Measurements from ENCODE around the gene NLRP7. TPM values are rescaled to one million over a fixed set of nuclear protein-coding genes. Genes with fewer than 3 reads are reported as not detected.

The NLRP7 gene
- total RNA-seq, 2 experiments from 2014 or later = 0.69 to 8.8 TPM

DNA sequence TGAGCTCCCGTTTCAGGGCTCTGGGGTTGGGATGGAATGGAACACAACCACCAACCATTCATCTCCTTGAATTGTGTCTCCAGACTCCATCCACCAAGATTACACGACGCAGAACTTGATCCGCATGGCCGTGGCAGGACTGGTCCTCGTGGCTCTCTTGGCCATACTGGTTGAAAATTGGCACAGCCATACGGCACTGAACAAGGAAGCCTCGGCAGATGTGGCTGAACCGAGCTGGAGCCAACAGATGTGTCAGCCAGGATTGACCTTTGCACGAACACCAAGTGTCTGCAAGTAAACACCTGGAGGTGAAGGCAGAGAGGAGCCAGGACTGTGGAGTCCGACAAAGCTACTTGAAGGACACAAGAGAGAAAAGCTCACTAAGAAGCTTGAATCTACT, 57.8 kb downstream of the NLRP7 start:
- Histone ChIP-seq H3K4me2 (ENCODE audit: low read length) (no peak overlapping the region), H4K20me1 (ENCODE audit: insufficient read depth, low read length) (no peaks in the 10 kb centered on the region), H3K9me2 (ENCODE audit: insufficient read depth, low read length) (no peaks in the 10 kb centered on the region), H3K9me3 (ENCODE audit: low read length) (no peaks in the 10 kb centered on the region), H2AFZ (ENCODE audit: low read length) (no peak overlapping the region), H3K4me3 (ENCODE audit: low read depth, low read length, poor library complexity, severe bottlenecking) (no peak overlapping the region), H3K4me1 (ENCODE audit: insufficient read depth, low read length, poor library complexity, severe bottlenecking) (no peaks in the 10 kb centered on the region), H3K79me2 (ENCODE audit: insufficient read depth, low read depth, low read length) (no peaks in the 10 kb centered on the region), H3K36me3 (ENCODE audit: insufficient read depth, low read length) (no peaks in the 10 kb centered on the region), H3K27ac (ENCODE audit: low read depth, low read length, poor library complexity, severe bottlenecking) (no peak overlapping the region)
- intact Hi-C loops (cut with micrococcal nuclease; ENCODE audit: unreplicated experiment) = no loop called here
- no peak for TF ChIP-seq EZH2phosphoT487 (IDR thresholded peaks at IDR 0.05; ENCODE audit: borderline replicate concordance, low read depth, low read length)
- TF ChIP-seq, protein P1, sequence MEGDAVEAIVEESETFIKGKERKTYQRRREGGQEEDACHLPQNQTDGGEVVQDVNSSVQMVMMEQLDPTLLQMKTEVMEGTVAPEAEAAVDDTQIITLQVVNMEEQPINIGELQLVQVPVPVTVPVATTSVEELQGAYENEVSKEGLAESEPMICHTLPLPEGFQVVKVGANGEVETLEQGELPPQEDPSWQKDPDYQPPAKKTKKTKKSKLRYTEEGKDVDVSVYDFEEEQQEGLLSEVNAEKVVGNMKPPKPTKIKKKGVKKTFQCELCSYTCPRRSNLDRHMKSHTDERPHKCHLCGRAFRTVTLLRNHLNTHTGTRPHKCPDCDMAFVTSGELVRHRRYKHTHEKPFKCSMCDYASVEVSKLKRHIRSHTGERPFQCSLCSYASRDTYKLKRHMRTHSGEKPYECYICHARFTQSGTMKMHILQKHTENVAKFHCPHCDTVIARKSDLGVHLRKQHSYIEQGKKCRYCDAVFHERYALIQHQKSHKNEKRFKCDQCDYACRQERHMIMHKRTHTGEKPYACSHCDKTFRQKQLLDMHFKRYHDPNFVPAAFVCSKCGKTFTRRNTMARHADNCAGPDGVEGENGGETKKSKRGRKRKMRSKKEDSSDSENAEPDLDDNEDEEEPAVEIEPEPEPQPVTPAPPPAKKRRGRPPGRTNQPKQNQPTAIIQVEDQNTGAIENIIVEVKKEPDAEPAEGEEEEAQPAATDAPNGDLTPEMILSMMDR (conservative IDR thresholded peaks at IDR 0.05; ENCODE audit: low read length) = no peak
- POLR2A ChIA-PET = no interaction called here
- BruUV-seq (replicated peaks) = no TSS peak
- CTCF ChIA-PET (ENCODE audit: unreplicated experiment) = no interaction called here
- no peak for DNase-seq (ENCODE audit: low spot score)

DNA sequence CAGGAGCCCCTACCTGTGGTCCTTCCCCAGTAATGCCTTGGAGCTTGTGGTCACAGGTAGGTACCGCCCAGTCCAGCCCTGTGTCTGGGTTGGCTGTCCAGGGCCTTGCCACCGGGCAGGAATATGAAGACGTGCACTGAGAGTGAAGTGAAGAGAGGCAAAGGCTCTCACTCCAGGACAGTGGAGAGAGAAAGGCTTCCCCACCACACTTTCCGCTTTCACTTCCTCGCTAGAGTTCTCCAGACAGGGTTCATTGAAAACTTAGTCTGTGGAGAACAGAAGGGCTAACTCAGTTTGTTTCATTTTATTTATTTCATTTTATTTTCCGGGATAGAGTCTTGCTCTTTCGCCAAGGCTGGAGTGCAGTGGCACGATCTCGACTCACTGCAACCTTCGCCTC, 59.1 kb downstream of the NLRP7 start:
- Histone ChIP-seq H3K36me3 (ENCODE audit: insufficient read depth, low read length) (no peaks in the 10 kb centered on the region), H3K4me3 (ENCODE audit: low read depth, low read length, poor library complexity, severe bottlenecking) (no peak overlapping the region), H3K9me2 (ENCODE audit: insufficient read depth, low read length) (no peaks in the 10 kb centered on the region), H2AFZ (ENCODE audit: low read length) (no peak overlapping the region), H3K4me1 (ENCODE audit: insufficient read depth, low read length, poor library complexity, severe bottlenecking) (peaks cover 2% of the 10 kb centered on the region), H3K9me3 (ENCODE audit: low read length) (no peaks in the 10 kb centered on the region), H3K79me2 (ENCODE audit: insufficient read depth, low read depth, low read length) (no peaks in the 10 kb centered on the region), H3K4me2 (ENCODE audit: low read length) (no peak overlapping the region), H3K27ac (ENCODE audit: low read depth, low read length, poor library complexity, severe bottlenecking) (no peak overlapping the region), H4K20me1 (ENCODE audit: insufficient read depth, low read length) (no peaks in the 10 kb centered on the region)
- ChIA-PET CTCF (ENCODE audit: unreplicated experiment) (no interaction called here), POLR2A (no interaction called here)
- TF ChIP-seq EZH2phosphoT487 (IDR thresholded peaks at IDR 0.05; ENCODE audit: borderline replicate concordance, low read depth, low read length) = no peak
- TF ChIP-seq, protein P1 (conservative IDR thresholded peaks at IDR 0.05; ENCODE audit: low read length) = no peak
- DNase-seq (ENCODE audit: low spot score) = no peak
- intact Hi-C loops (cut with micrococcal nuclease; ENCODE audit: unreplicated experiment) = no loop called here
- BruUV-seq (replicated peaks) = no TSS peak

DNA sequence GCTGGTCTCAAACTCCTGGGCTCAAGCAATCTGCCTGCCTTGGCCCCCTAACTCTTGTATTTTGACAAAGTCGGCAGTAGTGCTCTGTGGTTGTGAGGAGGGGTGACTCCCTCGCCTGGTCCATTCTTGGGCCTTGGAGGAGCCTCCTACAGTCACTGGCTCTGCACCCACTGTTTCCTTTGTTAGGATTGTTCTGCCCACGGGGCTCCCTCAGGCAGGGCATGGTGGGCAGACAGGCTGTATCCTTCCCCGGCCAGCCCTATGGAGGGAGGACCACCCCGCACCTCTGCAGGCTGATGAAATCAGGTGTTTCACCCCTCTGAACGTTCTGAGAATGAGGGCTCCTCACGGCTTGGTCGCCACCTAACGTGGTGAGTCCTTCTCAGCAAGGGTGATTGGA, 64.1 kb downstream of the NLRP7 start:
- Histone ChIP-seq H3K4me3 (ENCODE audit: low read depth, low read length, poor library complexity, severe bottlenecking) (no peak overlapping the region), H3K4me2 (ENCODE audit: low read length) (peak overlapping the region; percentile 40), H3K36me3 (ENCODE audit: insufficient read depth, low read length) (no peaks in the 10 kb centered on the region), H3K9me3 (ENCODE audit: low read length) (no peaks in the 10 kb centered on the region), H3K9me2 (ENCODE audit: insufficient read depth, low read length) (no peaks in the 10 kb centered on the region), H4K20me1 (ENCODE audit: insufficient read depth, low read length) (no peaks in the 10 kb centered on the region), H3K27ac (ENCODE audit: low read depth, low read length, poor library complexity, severe bottlenecking) (no peak overlapping the region), H3K4me1 (ENCODE audit: insufficient read depth, low read length, poor library complexity, severe bottlenecking) (peaks cover 6% of the 10 kb centered on the region), H2AFZ (ENCODE audit: low read length) (peak overlapping the region; percentile 65; the same call in 1 of the 2 replicates), H3K79me2 (ENCODE audit: insufficient read depth, low read depth, low read length) (no peaks in the 10 kb centered on the region)
- POLR2A ChIA-PET = no interaction called here
- DNase-seq (ENCODE audit: low spot score) = no peak
- BruUV-seq (replicated peaks) = no TSS peak
- CTCF ChIA-PET (ENCODE audit: unreplicated experiment) = no interaction called here
- intact Hi-C loops (cut with micrococcal nuclease; ENCODE audit: unreplicated experiment) = loop anchor here (2.0 to 5.0 kb wide), 3 partner anchors 179 to 279 kb away; partner anchors contain the start of gene RDH13
- no peak for TF ChIP-seq EZH2phosphoT487 (IDR thresholded peaks at IDR 0.05; ENCODE audit: borderline replicate concordance, low read depth, low read length)
- TF ChIP-seq, protein P1 (conservative IDR thresholded peaks at IDR 0.05; ENCODE audit: low read length) = no peak
